ENCODE measurements around the gene NUBP2.
"Not testable (repeated sequence)": the region's sequence is repeated elsewhere in the genome, so short reads cannot be mapped to it uniquely, and the experiment has no call there.

The NUBP2 gene

GRCh38 chr16:1787056-1787321 lies 4.2 kb downstream of the NUBP2 start:
- DNase-seq: no peak

DNA sequence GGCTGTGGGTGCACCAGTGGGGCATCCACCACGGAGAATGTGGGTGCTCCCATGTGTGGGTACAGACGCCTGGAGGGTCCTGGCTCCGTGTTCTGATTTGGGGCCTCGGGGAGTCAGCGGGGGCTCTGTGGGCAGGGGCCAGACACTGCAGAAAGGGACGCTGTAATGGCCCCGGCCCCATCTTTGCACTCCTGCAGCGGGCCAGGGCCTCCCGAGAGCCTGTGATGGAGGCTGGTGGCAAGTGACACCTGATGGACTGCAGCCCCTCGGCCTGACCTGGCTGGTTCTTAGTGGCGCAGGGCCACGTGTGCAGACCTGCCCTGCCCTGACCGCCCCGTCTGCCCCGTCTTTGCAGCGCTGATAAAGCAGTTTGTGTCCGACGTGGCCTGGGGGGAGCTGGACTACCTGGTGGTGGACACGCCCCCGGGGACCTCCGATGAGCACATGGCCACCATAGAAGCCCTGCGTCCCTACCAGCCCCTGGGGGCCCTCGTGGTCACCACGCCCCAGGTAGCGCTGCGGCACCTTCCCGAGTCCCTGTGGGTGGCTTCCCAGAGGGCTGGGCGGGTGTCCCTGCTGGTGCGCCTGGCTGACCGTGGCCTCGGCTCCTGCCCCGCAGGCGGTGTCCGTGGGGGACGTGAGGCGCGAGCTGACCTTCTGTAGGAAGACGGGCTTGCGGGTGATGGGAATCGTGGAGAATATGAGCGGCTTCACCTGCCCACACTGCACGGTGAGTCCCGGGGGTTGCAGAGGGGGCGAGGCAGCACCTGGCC lies 4.7 kb downstream of the NUBP2 start:
- DNase-seq: no peak

GRCh38 chr16:1788095-1788707 lies 5.4 kb downstream of the NUBP2 start:
- DNase-seq: peak; percentile 16

DNA sequence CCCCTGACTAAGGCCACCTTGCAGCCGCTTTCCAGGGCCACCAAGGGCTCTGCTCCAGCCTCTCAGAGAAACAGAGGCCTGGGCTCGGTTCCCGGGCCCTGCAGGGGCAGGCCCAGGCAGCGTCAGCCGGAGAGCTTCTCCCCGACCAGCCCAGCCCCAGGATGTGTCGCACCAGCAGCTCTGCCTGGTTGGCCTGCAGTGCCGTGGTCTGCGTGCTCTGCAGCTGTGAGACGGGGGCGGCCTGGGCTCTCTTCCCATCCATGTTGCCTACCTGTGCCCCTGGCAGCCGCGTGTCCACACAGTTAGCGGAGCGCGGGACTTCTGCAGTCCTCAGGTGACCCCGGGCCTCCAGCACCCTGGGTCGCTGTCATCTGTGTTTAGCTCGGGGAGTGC lies 5.9 kb downstream of the NUBP2 start:
- no peak for DNase-seq

GRCh38 chr16:1789643-1790045 lies 6.9 kb downstream of the NUBP2 start:
- DNase-seq: no peak

DNA sequence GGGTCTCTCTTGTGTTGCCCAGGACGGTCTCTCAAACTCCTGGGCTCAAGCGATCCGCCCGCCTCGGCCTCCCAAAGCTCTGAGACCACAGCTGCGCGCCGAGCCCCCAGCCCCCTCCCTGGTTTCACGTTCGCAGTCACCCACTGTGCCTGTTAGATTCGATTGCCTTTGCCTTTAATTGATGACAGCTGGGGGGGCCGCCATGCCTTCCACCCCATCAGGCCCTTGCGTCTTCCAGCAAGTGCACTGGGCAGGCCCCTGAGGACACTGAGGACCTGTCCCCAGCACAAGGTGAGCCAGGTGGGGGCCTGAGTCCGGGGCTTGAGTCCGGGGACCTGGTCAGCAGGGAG lies 7.5 kb downstream of the NUBP2 start:
- DNase-seq: no peak

DNA sequence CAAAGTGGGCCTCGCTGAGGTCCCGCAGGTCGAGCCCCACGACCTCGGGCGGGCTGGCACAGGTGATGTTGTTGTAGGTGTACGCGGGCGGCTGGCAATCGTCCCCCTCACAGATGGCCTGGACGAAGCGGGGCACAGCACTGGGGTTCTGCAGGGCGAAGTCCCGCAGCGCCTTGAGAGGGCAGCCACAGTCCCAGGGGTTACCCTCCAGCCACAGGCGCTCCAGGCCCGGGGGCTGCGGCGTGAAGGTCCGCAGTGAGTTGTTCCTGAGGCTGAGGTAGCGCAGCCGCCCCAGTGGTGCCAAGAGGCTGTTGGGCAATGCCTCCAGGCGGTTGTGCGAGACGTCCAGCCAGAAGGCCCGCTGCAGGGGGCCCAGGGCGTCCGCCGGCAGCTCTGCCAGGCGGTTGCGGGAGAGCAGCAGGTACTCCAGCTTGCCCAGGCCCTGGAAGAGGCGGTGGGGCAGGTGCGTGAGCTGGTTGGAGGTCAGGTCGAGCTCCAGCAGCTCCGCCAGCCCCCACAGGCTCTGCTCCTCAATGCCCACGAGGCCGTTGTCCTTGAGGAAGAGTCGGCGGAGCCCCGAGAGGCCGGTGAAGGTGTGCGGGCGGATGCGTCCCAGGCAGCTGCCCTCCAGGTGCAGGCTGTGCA lies 8.0 kb downstream of the NUBP2 start:
- no peak for DNase-seq

- DNase-seq: no peak
These were observed 8.6 kb downstream of the NUBP2 start for GRCh38 chr16:1791256-1791942.

DNA sequence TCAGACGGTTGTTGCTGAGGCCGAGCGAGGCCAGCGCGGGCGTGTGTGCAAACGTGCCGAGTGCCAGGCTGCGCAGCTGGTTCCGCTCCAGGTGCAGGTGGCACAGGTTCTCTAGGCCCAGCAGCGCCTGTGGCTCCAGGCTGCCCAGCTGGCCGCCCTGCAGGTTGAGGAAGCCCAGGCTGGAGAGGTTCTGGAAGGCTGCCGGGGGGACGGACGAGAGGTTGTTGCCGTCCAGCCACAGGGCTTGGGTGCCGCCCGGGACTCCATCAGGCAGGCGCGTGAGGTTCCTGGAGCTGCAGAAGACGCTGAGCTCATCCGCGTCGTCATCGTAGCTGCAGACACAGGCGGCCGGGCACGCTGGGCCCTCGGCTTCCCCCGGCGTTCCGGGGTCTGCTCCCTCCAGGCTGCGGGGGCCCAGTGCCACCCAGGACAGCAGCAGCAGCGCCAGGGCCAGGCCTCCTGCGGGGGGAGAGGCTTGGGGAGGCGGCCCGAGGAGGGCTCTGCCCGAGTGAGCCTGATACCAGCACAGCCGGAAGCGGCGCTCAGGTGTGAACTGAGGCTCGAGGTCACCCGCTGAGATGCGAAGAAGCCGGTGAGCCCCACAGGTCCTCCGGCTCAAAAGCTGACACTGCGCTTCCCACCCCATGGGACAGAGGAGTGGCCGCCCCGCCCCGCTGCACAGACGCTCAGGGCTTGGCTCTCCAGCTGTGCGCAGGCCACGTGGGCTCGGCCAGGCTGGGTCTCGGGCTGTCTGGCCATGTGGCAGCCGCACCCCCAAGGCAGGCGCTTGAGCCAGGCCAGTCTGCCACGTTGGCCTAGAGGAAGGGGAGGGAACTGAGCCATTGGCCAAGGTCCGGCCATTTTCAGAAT lies 9.4 kb downstream of the NUBP2 start:
- no peak for DNase-seq

GRCh38 chr16:1792836-1793577 lies 10.2 kb downstream of the NUBP2 start:
- DNase-seq: no peak

GRCh38 chr16:1793578-1794220 lies 10.9 kb downstream of the NUBP2 start, which contains the start of gene IGFALS:
Gene IGFALS, minus strand, starts transcription at chr16:1793705. Its CDS starts 53 bp downstream, at chr16:1793652.
- DNase-seq: no peak

- DNase-seq: no peak
These were observed 11.6 kb downstream of the NUBP2 start for GRCh38 chr16:1794221-1794871.

DNA sequence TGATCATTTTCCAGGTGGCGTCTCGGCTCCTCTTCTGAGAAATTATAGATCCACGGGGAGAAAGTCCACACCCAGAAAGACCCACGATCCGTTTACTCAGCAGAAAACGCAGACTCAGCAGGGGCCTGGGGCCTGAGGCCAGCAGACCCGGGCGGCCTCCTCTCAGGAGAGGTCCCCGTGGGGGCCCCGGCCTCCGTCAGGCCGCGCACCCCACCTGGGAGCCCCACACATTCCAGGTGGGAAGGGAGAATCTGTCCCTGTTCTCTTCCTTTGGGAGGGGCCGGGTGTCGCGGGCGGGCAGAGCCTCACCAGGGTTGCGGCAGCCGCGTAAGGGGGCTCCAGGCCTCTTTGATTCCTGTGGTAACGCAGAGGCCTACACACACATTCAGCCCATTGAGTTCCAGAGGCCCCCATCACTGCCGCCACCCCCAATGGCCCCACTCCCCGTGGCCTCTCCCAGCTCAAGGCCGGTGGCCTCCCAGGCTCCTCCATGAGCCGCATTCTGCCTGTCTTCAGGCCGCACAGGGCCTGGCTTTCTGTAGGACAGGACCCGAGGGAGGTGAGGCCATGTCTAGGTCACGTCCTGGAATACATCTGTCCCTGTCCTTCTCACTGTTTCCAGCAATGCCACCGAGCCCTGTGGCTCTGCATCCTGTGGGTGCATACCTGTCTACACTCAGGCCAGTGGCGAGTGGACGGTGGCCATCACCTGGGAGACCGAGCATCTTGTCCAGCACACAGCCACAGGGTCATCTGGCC lies 12.3 kb downstream of the NUBP2 start:
- DNase-seq: no peak

GRCh38 chr16:1799263-1799662 lies 16.5 kb downstream of the NUBP2 start:
- DNase-seq: not testable (repeated sequence)

DNA sequence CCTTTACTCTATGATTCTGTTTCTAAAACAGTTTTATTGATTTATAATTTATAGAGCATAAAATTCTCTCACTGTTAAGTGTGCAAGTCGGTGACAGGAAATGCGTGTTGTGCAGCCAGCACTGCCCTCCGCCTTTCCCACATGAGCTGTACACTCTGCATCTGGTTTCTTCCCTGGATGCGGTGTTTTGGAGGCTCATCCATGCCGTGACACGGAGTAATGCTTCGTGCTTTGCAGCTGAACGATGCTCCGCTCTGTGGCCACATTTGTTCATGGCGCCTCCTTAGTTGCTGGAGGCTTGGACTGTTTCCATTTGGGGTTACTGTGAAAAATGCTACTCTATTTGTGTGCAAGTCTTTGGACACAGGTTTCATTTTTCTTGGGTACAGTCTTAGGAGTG lies 17.9 kb downstream of the NUBP2 start:
- DNase-seq: no peak

GRCh38 chr16:1807626-1808025 lies 24.9 kb downstream of the NUBP2 start:
- DNase-seq: no peak

DNA sequence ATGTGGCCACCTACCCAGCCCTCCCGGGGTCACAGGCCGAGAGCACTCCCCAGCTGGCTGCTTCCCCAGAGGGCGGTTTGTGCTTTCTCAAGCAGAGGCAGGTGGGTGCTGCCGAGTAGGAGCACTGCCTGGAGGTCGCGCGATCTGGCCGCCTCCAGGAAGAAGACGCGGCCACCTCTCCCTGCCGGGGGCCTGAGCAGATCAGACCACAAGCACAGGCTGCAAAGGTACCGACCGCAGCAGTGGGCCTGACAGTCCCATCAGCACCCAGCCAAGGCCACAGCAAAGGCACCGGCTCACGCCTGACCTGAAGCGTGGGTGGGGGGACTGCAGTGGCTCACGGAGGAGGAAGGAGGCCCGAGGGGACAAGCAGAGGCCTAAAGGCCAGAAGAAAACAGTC lies 25.9 kb downstream of the NUBP2 start:
- DNase-seq: no peak

- DNase-seq: no peak
These were observed 26.6 kb downstream of the NUBP2 start for GRCh38 chr16:1809281-1809801.

DNA sequence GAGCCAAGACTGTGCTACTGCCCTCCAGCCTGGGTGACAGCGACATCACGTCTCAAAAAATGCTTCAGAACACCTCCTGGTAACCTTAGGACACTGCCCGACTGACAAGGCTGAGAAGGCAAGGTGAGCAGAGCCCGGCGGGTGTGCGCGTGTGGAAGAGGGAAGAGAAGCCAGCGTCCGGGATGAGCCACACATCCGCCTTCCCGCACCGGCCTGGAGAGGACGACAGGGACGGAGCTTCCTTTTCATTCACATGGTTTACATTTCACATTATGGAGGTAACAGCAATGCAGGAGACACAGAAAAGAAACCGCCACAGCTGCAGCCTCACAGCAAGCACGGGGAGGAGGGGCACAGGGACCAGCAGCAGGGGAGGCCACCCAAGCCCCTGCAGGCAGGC lies 27.3 kb downstream of the NUBP2 start:
- DNase-seq: no peak

DNA sequence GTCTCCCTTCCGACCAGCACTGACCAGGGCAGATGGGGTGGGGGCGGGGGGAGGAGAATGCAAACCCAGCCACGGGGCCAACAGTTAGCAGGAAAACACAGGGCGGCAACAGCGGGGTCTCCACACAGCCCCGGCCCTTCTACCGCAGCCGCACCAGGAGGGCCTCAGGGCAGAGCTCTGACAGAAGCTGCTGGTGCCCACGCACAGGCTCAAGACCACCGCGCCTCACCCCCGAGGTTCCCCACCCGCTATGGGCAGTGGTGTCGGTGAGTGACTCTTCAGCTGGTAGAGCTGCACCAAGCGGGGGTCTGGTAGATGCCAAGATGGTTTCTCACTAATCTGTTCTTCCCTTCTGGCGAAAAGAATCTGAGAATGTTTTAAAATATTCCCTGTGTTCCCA lies 27.8 kb downstream of the NUBP2 start:
- DNase-seq: no peak

Measured in activated CD8-positive, alpha-beta memory T cell treated with anti-CD3 and anti-CD28 coated beads, Interleukin-2, amount 50 U/mL, for 4 hours (primary cell).